Osteocyte (in vitro differentiated cells): ENCODE data around the gene PRPF18. TPM values are rescaled to one million over a fixed set of nuclear protein-coding genes. Genes with fewer than 3 reads are reported as not detected.
A peak's percentile ranks its signal among the peaks of the same experiment; 100 is the strongest.

Experiments used
- DNase-seq: peaks from one replicate; pipeline ENCODE4 v3.0.0; 2021; ENCODE audit warnings: mixed read lengths; ENCODE audit not compliant: unreplicated experiment; ENCODE audit errors: extremely low spot score
- H3K27ac Mint-ChIP-seq: one replicate; pipeline ENCODE4 v1.8.0; 2021; ENCODE audit warnings: mild to moderate bottlenecking, mixed read lengths; ENCODE audit not compliant: unreplicated experiment
- H3K27me3 Mint-ChIP-seq: one replicate; pipeline ENCODE4 v1.8.0; 2021; ENCODE audit warnings: mixed read lengths; ENCODE audit not compliant: unreplicated experiment
- H3K36me3 Mint-ChIP-seq: one replicate; pipeline ENCODE4 v1.8.0; 2021; ENCODE audit warnings: mixed read lengths; ENCODE audit not compliant: unreplicated experiment
- H3K4me1 Mint-ChIP-seq: one replicate; pipeline ENCODE4 v1.8.0; 2021; ENCODE audit warnings: mixed read lengths; ENCODE audit not compliant: unreplicated experiment
- H3K4me3 Mint-ChIP-seq: one replicate; pipeline ENCODE4 v1.8.0; 2021; ENCODE audit warnings: mild to moderate bottlenecking, moderate library complexity, mixed read lengths; ENCODE audit not compliant: unreplicated experiment
- H3K9me3 Mint-ChIP-seq: one replicate; pipeline ENCODE4 v1.8.0; 2021; ENCODE audit warnings: mixed read lengths; ENCODE audit not compliant: unreplicated experiment
- CTCF ChIP-seq: fragments of 200-600 bp; sonication (generic); IDR thresholded peaks from 2 replicates; pipeline ENCODE4 v1.5.0; 2021; ENCODE audit warnings: antibody characterized with exemption, mild to moderate bottlenecking, moderate library complexity
- total RNA-seq: library from RNA; stranded (reverse); gene quantifications from 2 replicates; pipeline ENCODE4 v1.2.1, GENCODE V29; 2021

PRPF18 gene
- total RNA-seq, 1 donor from 2014 or later, result 19.2 TPM

DNA sequence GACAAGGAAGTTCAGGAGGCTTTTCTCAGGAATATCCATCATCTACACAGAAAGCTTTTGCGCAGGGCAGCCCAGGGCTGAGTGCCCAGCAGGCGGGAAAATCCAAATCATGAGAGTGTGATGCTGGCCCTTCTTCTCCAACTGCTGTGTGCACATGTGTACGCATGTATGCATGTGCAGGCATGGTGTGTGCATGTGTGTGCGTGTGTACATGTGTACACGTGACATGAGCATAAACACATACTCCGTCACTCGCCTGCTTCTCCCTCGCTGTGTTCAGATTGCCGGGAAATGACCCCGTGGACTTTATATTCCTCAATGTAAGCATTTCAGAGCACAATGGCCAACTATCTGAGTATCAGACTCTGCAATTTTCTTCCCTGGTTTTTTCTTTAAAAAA is 85.1 kb downstream of the PRPF18 start:
- no peak for TF ChIP-seq CTCF
- no peak for DNase-seq
- Mint-ChIP-seq H3K27me3 (no peaks in the 10 kb centered on the region), H3K27ac (no peak overlapping the region), H3K4me1 (peaks cover 16% of the 10 kb centered on the region), H3K4me3 (no peak overlapping the region), H3K9me3 (no peaks in the 10 kb centered on the region), H3K36me3 (peaks cover 59% of the 10 kb centered on the region)

- Mint-ChIP-seq H3K27ac (peak overlapping the region; percentile 50), H3K36me3 (peaks cover 62% of the 10 kb centered on the region), H3K27me3 (no peaks in the 10 kb centered on the region), H3K4me3 (no peak overlapping the region), H3K4me1 (peaks cover 16% of the 10 kb centered on the region), H3K9me3 (no peaks in the 10 kb centered on the region)
- DNase-seq, result no peak
- TF ChIP-seq CTCF, result no peak
Observed at GRCh38 chr10:13672548-13672947, 85.8 kb downstream of the PRPF18 start.

DNA sequence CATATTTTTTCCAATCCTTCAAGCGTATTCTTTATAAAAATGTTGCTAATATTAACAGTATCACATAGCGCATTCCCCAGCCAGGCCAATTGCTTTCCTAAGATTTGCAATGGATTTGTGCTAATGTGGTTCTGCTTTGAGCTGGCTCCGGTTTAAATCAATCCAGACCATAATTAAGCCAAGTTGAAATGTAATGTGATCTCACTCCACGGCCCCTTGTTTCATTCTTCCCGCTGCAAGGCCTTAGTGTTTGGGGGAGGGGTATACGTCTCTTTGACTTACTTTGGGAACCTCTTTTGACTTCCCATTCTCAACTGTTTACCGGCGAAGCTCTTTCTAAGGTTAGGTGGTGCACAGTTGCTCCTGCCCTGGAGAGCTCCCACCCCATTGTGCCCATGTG is 86.4 kb downstream of the PRPF18 start:
- TF ChIP-seq CTCF, result no peak
- DNase-seq, result no peak
- Mint-ChIP-seq H3K4me1 (peaks cover 16% of the 10 kb centered on the region), H3K27me3 (no peaks in the 10 kb centered on the region), H3K27ac (peak overlapping the region; percentile 50), H3K36me3 (peaks cover 59% of the 10 kb centered on the region), H3K4me3 (no peak overlapping the region), H3K9me3 (no peaks in the 10 kb centered on the region)

GRCh38 chr10:13674645-13675588 is 88.2 kb downstream of the PRPF18 start:
- DNase-seq, result no peak
- H3K4me1 Mint-ChIP-seq, result peaks cover 16% of the 10 kb centered on the region
- no peaks in the 10 kb centered on the region for H3K9me3 Mint-ChIP-seq
- peaks cover 52% of the 10 kb centered on the region for H3K36me3 Mint-ChIP-seq
- no peak overlapping the region for H3K27ac Mint-ChIP-seq
- no peaks in the 10 kb centered on the region for H3K27me3 Mint-ChIP-seq
- no peak overlapping the region for H3K4me3 Mint-ChIP-seq
- no peak for TF ChIP-seq CTCF

DNA sequence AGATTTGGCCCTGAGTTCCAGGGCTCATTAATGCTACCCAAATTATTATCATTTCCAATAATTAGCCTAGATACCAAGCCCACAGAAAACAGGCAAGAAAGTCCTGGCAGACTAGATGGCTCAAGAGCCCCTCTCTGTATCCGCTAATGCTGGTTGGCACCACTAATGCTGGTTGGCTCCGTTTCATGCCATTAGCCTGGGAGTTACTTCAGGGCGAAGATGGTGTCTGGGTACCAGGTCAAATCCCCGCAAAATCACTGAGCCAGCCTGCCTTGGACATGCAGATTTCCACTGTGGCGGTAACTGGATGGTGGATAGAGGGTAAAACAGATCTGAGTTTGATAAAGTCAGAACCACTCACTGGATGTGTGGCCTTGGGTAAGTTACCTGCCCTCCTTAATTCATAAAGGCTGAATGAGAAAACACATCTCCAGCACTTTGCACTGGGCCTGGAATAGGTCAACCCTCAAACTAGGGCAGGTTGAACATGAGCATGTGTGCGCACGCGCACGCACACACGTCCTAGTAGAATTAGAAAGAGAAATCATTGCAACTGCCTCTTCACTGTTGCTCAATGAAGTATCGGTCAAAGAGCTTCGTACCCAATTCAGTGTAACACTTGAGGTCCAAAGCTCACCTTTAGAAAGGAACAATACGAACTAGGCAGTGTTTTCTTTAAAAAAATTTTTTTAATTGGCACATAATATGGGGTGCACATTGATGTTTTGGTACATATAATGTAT is 91.5 kb downstream of the PRPF18 start:
- DNase-seq, result no peak
- Mint-ChIP-seq H3K4me1 (peaks cover 12% of the 10 kb centered on the region), H3K36me3 (peaks cover 50% of the 10 kb centered on the region), H3K9me3 (no peaks in the 10 kb centered on the region), H3K27me3 (no peaks in the 10 kb centered on the region), H3K4me3 (no peak overlapping the region), H3K27ac (no peak overlapping the region)
- no peak for TF ChIP-seq CTCF
